SK-N-SH treated with all-trans-retinoic acid at 6 μM for 48 hours (cell line): Measurements from ENCODE around the gene ARHGEF1.
A peak's percentile ranks its signal among the peaks of the same experiment; 100 is the strongest.

Experiments
- ATAC-seq: fragments of 200-7000 bp; cut with Tn5 transposase; 3 replicates; pipeline ENCODE4 v1.9.1; 2020; ENCODE audit warnings: mild to moderate bottlenecking, moderate library complexity
- ARNTL ChIP-seq: fragments of 450-650 bp; formaldehyde crosslinking; IDR thresholded peaks from 2 replicates; pipeline ENCODE4 v1.5.0; 2020; ENCODE audit warnings: low read depth, mild to moderate bottlenecking, moderate library complexity, borderline replicate concordance
- BACH2 ChIP-seq: fragments of 250-450 bp; sonication (Bioruptor Pico); IDR thresholded peaks from 2 replicates; pipeline ENCODE4 v1.9.0; 2021; ENCODE audit warnings: mild to moderate bottlenecking, borderline replicate concordance
- CREB5 ChIP-seq: fragments of 250-450 bp; sonication (Bioruptor Pico); IDR thresholded peaks from 2 replicates; pipeline ENCODE4 v1.5.1; 2020; ENCODE audit warnings: low read depth, mild to moderate bottlenecking, moderate library complexity
- CSDC2 ChIP-seq: fragments of 250-450 bp; sonication (Bioruptor Pico); IDR thresholded peaks from 2 replicates; pipeline ENCODE4 v1.5.0; 2020; ENCODE audit warnings: mild to moderate bottlenecking, moderate library complexity
- ESRRG ChIP-seq: fragments of 250-450 bp; sonication (Bioruptor Pico); IDR thresholded peaks from 2 replicates; pipeline ENCODE4 v1.6.1; 2021; ENCODE audit warnings: mild to moderate bottlenecking
- GLIS3 ChIP-seq: fragments of 250-450 bp; sonication (Bioruptor Pico); IDR thresholded peaks from 2 replicates; pipeline ENCODE4 v1.5.0; 2020; ENCODE audit warnings: mild to moderate bottlenecking, moderate library complexity
- ISL1 ChIP-seq: fragments of 250-450 bp; sonication (Bioruptor Pico); IDR thresholded peaks from 2 replicates; pipeline ENCODE4 v2.1.2; 2022; ENCODE audit warnings: mild to moderate bottlenecking, moderate library complexity
- OSR1 ChIP-seq: fragments of 250-450 bp; sonication (Bioruptor Pico); IDR thresholded peaks from 2 replicates; pipeline ENCODE4 v1.8.0; 2022; ENCODE audit warnings: moderate library complexity, mild to moderate bottlenecking, inconsistent platforms
- PATZ1 ChIP-seq: fragments of 250-450 bp; sonication (Bioruptor Pico); IDR thresholded peaks from 2 replicates; pipeline ENCODE4 v1.8.0; 2020; ENCODE audit warnings: mild to moderate bottlenecking, moderate library complexity, borderline replicate concordance
- POU6F1 ChIP-seq: fragments of 250-450 bp; sonication (Bioruptor Pico); IDR thresholded peaks from 2 replicates; pipeline ENCODE4 v1.8.0; 2021; ENCODE audit warnings: low read depth, mild to moderate bottlenecking, moderate library complexity, borderline replicate concordance
- PPARA ChIP-seq: fragments of 250-450 bp; sonication (Bioruptor Pico); IDR thresholded peaks from 2 replicates; pipeline ENCODE4 v1.5.0; 2020; ENCODE audit warnings: mild to moderate bottlenecking, borderline replicate concordance
- RARB ChIP-seq: fragments of 250-450 bp; sonication (Bioruptor Pico); IDR thresholded peaks from 2 replicates; pipeline ENCODE4 v1.8.0; 2021; ENCODE audit warnings: mild to moderate bottlenecking, moderate library complexity
- SNAI2 ChIP-seq: fragments of 250-450 bp; sonication (Bioruptor Pico); IDR thresholded peaks from 2 replicates; pipeline ENCODE4 v1.5.0; 2020; ENCODE audit warnings: mild to moderate bottlenecking, moderate library complexity
- TCF4 ChIP-seq: fragments of 250-450 bp; sonication (Bioruptor Pico); IDR thresholded peaks from 2 replicates; pipeline ENCODE4 v1.8.0; 2021; ENCODE audit warnings: mild to moderate bottlenecking, moderate library complexity, borderline replicate concordance
- TOX ChIP-seq: fragments of 250-450 bp; sonication (Bioruptor Pico); IDR thresholded peaks from 2 replicates; pipeline ENCODE4 v1.8.0; 2021; ENCODE audit warnings: mild to moderate bottlenecking, moderate library complexity, borderline replicate concordance
- TSHZ2 ChIP-seq: fragments of 250-450 bp; sonication (Bioruptor Pico); IDR thresholded peaks from 2 replicates; pipeline ENCODE4 v1.5.0; 2020; ENCODE audit warnings: mild to moderate bottlenecking, moderate library complexity
- ZC3H10 ChIP-seq: fragments of 250-450 bp; sonication (Bioruptor Pico); IDR thresholded peaks from 2 replicates; pipeline ENCODE4 v1.5.1; 2021; ENCODE audit warnings: mild to moderate bottlenecking, moderate library complexity
- ZFP3 ChIP-seq: fragments of 250-450 bp; sonication (Bioruptor Pico); IDR thresholded peaks from 2 replicates; pipeline ENCODE4 v1.5.0; 2020; ENCODE audit warnings: mild to moderate bottlenecking, moderate library complexity
- ZFP30 ChIP-seq: fragments of 450-650 bp; formaldehyde crosslinking; IDR thresholded peaks from 2 replicates; pipeline ENCODE4 v1.5.0; 2022; ENCODE audit warnings: mild to moderate bottlenecking, moderate library complexity
- ZNF565 ChIP-seq: fragments of 450-650 bp; formaldehyde crosslinking; conservative IDR thresholded peaks from 2 replicates; pipeline ENCODE4 v1.5.0; 2020; ENCODE audit warnings: low read depth, mild to moderate bottlenecking, moderate library complexity
- ZNF70 ChIP-seq: fragments of 450-650 bp; formaldehyde crosslinking; IDR thresholded peaks from 2 replicates; pipeline ENCODE4 v1.5.0; 2020; ENCODE audit warnings: mild to moderate bottlenecking, moderate library complexity

ARHGEF1 gene

DNA sequence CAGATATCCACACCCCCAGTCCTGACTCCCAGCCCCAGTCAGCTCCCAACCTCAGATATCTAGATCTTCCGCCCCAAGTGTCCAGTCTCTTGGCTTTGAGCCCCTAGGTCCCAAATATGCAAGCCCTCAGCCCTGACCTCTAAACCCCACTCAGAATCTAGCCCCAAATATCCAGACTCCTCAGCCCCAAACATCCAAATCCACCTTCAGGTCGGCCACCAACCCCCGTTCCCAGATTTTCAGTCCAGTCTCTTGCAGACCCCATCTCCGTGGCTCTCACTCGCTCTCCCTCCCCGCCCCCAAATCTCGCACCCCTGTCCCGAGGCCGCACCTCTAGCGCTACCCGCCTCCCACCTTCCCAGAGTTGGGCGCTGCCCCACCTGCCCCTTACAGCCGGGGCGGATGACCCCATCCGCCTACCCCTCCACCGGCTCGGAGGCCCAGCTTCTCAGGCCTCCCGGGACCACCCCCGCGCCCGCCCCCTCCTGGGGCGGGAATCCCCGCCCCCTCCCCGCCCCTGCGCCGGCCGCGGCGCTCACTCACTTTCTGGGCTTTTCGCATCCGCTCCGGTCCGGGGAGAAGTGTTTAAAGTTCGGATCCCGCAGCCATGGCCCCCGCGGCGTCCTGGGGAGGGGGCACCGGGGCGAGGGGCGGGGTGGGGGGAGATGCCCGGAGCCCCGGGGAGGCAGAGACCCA lies 44.7 kb downstream of the ARHGEF1 start:
- peak; percentile 9; the same call in 1 of the 3 replicates for ATAC-seq
- no peak for TF ChIP-seq ARNTL (CRISPR knock-in tag)

- peak; percentile 64 for ATAC-seq
- TF ChIP-seq ZNF70 (CRISPR knock-in tag), result no peak
- TF ChIP-seq, all 23 proteins: peak for 0
These were observed 45.3 kb downstream of the ARHGEF1 start, which contains the start of gene ERFL for GRCh38 chr19:41928221-41928683. TSS of gene ERFL (minus strand) at chr19:41928449. CDS start at chr19:41912919, 15,530 bp downstream.

GRCh38 chr19:41928754-41929535 lies 46.0 kb downstream of the ARHGEF1 start:
- ATAC-seq, result no peak; the same call in 2 of the 3 replicates
- TF ChIP-seq PPARA (CRISPR knock-in tag) (no peak), ISL1 (CRISPR knock-in tag) (no peak), ZNF70 (CRISPR knock-in tag) (no peak), ZNF565 (CRISPR knock-in tag) (no peak), CSDC2 (CRISPR knock-in tag) (no peak), ESRRG (CRISPR knock-in tag) (no peak), PATZ1 (no peak), CREB5 (CRISPR knock-in tag) (no peak), TOX (CRISPR knock-in tag) (no peak), SNAI2 (CRISPR knock-in tag) (no peak), TSHZ2 (CRISPR knock-in tag) (no peak), POU6F1 (CRISPR knock-in tag) (no peak), ZC3H10 (CRISPR knock-in tag) (no peak), ARNTL (CRISPR knock-in tag) (no peak), OSR1 (CRISPR knock-in tag) (no peak), TCF4 (no peak), GLIS3 (no peak)

DNA sequence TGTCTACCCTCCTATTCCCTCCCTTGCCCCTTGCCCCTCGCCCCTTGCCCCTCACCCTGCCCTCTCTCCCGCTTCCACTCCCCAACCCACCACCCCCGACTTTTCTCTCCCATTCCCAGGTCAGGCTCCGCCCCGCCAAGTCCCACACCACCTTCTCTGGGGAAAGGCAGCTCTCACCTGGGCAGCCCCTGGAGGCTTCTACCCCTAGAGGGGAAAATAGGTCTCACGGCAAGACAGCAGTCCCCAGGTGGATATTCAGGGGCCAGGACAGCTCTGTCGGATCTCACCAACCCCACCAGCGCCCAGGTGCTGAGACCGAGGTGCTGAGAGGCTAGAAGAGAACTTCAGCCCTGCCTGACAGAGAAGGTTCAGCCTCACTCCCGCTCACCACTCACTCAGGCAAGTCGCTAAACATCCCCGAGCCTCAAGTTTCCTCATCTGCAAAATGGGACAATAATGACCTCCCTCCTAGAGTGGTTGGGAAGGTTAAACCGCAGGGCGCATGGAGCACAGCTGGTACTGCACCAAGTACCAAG lies 46.6 kb downstream of the ARHGEF1 start:
- ATAC-seq, result no peak
- no peak for TF ChIP-seq ZC3H10 (CRISPR knock-in tag)
- TF ChIP-seq ESRRG (CRISPR knock-in tag), result no peak
- no peak for TF ChIP-seq ZFP3 (CRISPR knock-in tag)
- no peak for TF ChIP-seq BACH2
- TF ChIP-seq ZNF70 (CRISPR knock-in tag), result no peak
- TF ChIP-seq TSHZ2 (CRISPR knock-in tag), result no peak
- no peak for TF ChIP-seq PPARA (CRISPR knock-in tag)
- no peak for TF ChIP-seq ARNTL (CRISPR knock-in tag)
- TF ChIP-seq GLIS3, result no peak
- no peak for TF ChIP-seq ZNF565 (CRISPR knock-in tag)
- no peak for TF ChIP-seq ZFP30
- TF ChIP-seq RARB (CRISPR knock-in tag), result no peak
- TF ChIP-seq ISL1 (CRISPR knock-in tag), result no peak
- TF ChIP-seq PATZ1, result no peak
